Endometrial microvascular endothelial cells (primary cell): ENCODE measurements around the gene SAP30L. TPM values are rescaled to one million over a fixed set of nuclear protein-coding genes. Genes with fewer than 3 reads are reported as not detected.

Experiments used
- in situ Hi-C: cut with HindIII; loops from 2 replicates; pipeline ENCODE4 v1.10.0; 2017; ENCODE audit warnings: low sequenced_read_pairs, low pct_unique_long_range_greater_than_20kb; ENCODE audit errors: inconsistent ontology term
- total RNA-seq: library from RNA; depleted of rRNA; stranded (reverse); fragments of >200 nt; gene quantifications from one replicate; pipeline ENCODE4 v1.2.3, GENCODE V29; 2015; ENCODE audit errors: inconsistent ontology term

Gene SAP30L
- total RNA-seq, 1 donor from 2014 or later = 7.3 TPM

DNA sequence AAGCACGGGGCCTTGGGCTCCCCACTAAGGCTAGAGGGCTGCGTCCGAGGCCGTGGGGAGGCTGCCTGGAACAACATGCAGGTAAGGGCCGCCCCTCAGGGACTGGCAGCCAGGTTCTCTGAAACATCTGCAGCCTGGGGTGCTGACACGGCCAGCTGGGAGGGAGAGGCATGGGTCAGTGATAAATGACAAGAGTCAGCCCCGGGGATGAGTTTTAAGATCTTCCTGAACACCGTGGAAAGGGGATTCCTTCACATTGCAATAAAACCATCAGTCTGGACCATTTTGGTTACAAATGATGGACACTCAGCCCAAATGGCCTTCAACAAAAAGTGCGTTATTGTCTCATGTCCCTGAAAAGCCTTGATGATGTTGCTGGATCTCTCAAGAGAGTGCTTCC lies 32.9 kb upstream of the SAP30L start:
- in situ Hi-C loops = no loop called here

DNA sequence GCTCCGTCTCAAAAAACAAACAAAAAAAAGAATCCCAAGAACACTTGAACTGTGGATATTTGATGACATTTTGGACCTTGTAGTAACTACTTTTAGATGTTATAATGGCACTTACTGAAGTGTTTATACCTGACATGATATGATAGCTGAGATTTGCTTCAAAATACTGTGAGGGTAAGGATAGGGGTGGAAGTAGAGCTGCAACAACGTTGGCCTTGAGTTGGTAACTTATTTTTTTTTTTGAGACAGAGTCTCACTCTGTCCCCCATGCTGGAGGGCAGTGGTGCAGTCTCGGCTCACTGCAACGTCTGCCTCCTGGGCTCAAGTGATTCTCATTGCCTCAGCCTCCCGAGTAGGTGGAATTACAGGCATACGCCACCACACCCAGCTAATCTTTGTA lies 30.7 kb upstream of the SAP30L start:
- in situ Hi-C loops = no loop called here

DNA sequence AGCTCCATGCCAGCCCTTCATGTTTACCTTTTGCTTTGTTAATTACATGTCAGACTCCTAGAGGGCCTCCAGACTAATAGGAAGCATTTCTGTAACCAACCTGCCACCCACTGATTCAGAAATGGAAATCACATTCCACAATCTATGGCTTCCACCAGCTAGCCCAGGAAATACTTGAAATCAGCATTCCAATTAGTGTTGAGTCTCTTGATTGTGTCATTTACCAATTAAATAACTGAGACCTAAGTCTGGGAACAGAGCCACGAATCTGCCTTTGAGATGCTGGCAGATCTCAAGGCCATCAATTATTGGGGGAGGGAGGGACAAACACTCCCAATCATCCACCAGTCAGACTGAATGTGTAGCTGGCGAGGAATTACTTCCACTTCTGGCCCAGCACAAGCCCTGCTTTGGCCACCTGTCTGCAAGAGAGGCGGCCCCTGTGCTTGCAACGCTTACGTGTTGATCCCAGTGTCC lies 27.4 kb upstream of the SAP30L start:
- in situ Hi-C loops = no loop called here

DNA sequence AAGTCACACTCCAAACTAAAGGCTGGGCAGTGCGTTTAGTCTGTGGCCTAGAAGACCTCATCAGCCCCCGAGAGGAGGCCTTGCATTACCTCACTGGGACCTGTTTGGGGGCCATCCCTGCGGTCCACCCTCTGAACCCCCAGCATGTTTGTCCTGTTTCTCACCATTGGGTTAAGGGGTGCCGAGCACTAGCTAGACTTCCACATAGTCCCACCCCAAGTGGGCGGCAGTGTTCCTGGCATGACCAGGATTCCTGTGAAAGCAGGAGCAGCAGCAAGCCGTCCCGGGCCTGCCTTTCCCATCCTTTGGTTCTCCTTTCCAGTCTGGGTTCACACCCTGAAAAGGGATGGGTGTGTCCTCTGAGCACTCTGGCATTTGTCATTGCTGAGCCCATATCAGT lies 26.6 kb upstream of the SAP30L start:
- in situ Hi-C loops = no loop called here

DNA sequence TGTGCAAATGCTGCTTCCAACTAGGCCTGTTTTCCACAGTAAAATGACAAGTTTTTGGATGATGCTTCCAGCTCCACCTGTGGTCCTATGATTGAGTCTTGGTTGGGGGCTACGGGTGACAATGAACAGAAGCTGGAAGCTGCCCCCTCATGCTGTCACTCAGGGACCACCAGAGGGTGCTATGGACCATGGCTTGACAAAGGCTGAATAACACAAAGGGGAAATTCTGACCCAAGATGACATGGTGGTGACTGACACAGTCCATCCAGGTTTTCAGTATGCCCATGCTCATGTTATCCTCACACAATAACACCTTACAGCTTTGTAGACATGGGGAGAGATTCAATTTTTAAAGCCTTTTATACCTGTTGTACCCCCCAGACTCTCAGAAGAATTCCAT lies 23.9 kb upstream of the SAP30L start:
- in situ Hi-C loops = no loop called here

DNA sequence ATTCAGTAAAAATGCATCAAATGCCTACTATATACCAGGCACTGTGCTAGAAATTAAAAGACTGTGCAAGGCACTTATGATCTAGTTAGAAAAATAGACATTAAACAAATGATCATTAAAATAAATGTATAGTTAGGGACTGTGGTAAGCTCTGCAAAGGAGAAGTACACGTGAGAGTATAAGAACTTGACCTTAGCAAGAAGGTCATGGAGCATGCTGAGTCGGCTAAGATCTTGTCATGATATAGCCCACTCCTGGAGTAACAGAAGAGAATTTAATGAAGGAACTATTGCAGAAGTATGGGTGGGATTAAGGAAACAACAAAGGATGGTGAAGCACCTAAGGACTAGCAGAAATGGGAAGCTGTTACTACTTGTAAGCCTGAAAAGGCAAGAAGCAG lies 23.5 kb upstream of the SAP30L start:
- in situ Hi-C loops = no loop called here

DNA sequence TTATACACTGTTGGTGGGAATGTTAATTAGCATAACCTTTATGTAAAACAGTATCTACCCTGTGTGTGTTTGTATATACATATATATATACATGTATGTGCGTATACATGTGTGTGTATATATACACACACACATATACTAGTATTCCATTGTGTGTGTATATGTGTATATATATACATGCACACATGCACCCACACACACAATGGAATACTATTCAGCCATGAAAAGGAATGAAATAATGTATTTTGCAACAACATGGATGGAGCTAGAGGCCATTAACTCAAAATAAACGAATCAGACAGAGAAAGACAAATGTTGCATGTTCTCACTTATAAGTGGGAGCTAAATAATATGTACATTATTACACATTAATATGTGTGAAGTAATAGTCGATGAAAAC lies 17.6 kb upstream of the SAP30L start:
- in situ Hi-C loops = no loop called here

DNA sequence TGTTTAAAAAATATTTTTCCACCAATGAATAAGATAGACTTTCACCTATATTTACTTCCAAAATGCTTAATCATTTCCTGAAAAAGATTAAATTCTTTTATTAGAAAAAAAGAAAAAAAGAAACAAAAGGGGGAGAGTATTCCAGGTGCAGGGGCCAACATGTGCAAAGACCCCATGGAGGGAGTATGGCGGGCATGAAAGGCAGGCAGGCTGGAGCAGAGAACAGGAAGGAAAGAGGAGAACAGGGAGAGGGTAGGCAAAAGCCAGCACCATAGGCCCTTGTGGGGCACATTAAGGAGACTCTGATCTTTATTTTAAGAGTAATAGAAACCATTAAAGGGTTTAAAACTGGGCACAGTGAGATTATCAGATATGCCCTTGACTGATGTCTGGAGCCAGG lies 16.5 kb upstream of the SAP30L start:
- in situ Hi-C loops = no loop called here

DNA sequence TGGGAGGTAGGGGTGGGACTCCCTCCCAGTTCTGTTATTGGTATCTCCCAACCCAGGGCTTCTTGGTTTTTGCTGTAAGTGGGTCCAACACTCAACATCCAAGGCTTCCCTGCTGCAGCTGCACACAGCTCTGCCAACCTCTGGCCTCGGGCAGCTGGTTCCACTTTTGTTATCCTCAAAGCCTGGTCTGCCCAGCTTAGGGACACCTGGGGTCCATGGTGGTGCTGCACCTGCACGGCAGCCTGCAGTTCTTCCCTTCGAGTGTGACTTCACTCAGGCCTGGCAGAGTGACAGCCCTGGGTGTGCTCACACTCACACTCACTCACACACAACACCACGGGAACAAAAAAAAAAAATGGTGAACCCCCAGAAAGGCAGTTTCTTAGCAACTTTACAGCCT lies 15.3 kb upstream of the SAP30L start:
- in situ Hi-C loops = no loop called here

DNA sequence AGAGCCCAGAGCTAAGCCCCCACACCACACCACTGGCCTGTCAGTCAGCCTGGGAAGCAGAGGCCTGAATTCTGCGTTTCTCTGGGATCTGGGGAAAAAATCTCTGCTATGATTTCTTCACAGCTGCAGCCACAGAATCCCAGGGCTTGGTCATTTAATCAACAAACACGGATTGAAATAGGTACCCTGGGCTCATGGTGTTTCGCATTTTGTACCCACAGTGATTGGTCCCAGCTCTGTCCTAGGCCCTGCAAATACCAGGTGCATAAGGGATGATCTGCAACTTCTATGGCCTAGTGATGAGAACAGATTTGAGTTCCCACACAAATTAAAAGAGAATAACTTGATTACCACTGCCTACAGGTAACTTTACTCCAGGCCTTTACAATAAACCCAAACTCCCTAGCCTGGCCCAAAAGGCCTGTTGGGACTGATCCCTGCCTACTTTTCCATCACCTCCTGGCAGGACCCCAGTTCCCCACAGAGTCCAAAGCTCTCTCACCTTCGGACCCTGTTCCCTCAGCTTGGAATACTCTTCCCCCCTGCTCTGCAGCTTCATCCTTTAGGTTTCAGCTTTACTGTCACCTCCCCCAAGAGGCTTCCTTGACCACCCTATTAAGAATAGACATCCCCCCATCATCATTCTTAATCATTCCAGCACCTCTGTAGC lies 14.7 kb upstream of the SAP30L start:
- in situ Hi-C loops = no loop called here

DNA sequence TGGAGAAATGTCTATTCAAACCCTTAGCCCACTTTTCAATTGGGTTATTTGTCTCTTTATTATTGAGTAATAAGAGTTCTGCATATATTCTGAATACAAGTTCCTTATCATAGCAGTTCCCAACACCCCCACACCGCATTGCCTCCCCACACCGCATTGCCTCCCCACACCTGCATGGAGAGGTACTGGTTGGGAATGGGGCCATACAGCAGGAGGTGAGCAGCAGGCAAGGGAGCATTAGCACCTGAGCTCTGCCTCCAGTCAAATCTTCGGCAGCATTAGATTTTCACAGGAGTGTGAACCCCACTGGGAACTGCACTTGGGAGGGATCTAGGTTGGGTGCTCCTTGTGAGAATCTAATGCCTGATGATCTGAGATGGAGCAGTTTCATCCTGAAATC lies 10.6 kb upstream of the SAP30L start:
- in situ Hi-C loops = no loop called here

DNA sequence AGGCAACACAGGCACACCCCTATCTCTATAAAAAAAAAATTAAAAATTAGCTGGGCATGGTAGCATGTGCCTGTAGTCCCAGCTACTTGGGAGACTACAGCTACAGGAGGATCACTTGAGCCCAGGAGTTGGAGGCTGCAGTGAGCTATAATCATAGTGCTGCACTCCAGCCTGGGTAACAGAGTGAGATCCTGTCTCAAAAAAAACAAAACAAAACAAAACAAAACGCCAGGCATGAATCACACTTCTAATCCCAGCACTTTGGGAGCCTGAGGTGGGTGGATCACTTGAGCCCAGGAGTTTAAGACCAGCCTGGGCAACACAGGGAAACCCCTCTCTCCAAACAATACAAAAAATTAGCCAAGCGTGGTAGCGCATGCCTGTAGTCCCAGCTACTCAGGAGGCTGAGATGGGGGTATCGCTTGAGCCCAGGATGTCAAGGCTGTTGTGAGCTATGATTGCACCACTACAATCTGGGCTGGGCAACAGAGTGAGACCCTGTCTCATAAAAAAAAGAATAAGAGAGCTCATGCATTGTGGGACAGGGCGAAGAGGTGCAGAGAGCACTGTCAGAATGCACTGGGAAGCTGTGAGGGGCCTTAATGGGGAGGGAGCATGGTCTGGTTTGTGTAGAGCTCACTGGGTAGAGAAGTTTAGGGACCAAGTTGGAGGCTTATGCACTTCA lies 8.4 kb upstream of the SAP30L start:
- in situ Hi-C loops = no loop called here

DNA sequence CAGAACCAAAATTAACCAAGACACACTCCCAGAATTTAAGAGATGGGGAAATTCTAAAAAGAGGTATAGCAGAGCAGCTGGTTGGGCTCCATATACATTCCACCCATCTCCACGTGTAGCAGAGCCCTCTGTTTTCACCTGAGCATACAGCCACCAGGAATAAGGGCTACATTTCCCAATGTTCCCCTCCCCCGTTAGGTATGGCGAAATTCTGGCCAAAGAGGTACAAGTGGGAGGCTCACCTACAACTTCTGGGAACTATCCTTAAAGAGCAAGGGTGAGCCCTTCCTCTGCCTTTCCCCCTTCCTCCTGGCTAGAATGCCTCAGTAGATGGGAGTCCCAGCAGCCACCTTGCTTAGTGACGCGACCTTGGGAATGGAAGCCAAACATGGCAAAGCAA lies 5.3 kb upstream of the SAP30L start:
- in situ Hi-C loops = no loop called here

DNA sequence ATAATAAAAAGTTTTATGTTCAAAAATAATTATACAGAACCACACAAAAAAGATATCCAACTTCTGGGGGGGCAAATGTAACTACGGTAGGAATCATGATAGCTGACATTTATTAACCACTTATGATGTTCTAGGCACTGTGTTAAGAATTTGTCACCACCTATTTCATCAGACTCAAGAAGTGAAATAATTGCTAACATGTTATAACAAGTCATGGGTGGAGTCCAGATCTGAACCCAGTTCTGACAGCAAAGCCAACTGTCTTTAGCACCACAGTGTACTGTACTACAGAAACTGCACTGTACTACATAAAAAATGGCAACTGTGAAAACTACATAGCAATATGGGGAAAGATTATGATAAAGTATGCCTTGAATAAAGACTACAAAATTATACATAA lies 3.0 kb upstream of the SAP30L start:
- in situ Hi-C loops = no loop called here

DNA sequence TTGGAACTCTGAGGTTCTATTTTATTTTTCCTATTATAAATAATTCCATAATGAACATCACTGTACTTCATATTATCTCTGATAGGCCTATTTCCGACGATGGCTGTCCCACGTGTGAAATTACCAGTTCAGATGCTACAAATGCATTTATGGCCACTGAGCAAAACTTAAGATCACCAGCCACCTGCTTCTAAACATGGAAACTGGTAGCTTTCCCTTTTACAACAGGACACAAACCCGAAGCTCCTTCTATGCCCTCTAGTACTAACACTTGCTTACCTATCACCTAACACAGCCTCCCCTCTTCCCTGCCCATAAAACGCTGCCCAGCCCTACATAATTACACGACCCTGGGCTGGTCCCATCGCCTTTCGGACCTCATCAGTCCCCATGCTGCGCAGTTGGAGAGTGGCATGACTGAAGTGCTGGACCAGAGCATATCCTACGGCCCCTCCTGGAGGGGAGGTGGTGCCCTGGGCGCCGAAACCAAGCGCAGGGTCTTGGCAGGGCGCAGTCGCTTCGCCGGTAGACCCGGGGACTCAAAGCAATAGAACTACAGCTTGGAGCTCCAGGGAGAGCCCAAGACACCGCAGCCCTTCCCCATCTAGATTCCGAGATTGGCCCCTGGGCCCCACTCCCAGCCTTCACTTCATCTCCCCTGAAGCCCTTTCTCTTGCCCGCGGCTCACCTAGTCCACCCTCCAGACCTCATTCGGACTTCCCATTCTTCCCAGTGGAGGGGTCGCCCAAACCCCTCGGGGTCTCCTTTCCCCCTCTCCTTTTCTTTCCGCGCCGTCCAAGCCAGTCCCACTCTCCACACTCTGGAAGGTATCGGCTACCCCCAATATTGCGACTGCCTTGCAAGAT lies 1.0 kb upstream of the SAP30L start:
- in situ Hi-C loops = no loop called here

DNA sequence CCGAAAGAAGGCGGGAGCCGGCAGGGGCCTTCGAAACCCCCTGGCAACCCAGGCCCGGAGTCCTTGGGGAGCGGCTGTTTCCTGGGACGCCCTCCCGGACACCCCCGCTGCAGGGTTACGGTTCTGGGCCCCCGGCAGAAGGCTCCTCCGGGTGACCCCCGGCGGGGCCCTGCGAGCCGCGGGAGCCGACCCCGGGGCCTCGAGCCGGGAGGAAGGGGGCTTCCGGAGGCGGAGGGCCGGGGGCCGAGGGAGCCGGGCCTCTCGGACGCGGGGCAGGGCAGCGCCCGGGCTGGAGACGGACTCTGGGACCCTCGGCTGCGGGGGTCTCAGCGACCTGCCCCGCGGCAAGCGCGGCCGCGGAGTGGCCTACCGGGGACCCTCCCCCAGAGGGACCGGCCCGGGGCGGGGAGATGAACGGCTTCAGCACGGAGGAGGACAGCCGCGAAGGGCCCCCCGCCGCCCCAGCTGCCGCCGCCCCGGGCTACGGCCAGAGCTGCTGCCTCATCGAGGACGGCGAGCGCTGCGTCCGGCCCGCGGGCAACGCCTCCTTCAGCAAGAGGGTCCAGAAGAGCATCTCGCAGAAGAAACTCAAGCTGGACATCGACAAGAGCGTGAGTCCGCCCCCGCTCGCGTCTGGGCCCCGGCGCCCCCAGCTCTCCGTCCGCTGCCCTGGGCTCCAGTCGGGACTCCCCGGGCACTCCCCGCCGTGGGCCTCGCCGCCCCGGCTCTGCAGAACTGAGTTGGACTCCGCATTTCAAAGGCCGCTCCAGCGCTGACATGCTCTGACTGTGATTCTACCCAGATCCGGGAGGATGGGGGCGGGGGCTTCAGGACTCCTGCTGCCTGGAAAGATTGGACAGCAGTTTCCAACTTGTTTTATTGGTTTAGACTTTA lies 645 bp downstream of the SAP30L start:
- in situ Hi-C loops = no loop called here

DNA sequence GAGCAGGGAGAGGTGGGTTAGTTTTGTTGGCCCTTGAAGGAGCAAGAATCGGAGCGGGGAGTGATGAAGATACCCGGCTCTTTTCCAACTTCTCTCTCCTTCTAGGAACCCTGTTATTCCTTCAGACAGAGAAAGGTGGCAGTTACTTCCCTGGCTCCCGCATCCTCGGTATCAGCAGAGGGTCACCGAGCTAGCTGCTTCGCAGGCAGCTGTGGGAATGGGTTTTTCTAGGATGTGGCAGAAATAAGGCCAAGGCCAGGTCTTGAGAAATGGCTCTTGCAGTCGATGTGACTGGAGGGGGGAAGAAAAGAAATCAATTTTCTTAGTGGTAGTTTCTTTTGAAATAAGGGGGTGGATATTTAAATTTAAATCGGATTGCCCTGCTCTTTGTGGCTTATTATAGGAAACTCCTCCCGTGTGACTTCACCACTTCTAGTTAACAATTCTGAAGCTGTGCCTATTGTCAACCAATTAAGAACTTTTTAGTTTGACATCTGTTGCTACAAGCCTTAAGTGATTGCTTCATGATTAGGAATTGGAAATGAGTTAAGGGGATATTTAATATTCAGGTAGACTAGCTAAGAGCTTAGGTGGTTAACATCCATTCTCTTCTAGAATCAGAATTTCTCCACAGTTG lies 1.4 kb downstream of the SAP30L start:
- in situ Hi-C loops = no loop called here

DNA sequence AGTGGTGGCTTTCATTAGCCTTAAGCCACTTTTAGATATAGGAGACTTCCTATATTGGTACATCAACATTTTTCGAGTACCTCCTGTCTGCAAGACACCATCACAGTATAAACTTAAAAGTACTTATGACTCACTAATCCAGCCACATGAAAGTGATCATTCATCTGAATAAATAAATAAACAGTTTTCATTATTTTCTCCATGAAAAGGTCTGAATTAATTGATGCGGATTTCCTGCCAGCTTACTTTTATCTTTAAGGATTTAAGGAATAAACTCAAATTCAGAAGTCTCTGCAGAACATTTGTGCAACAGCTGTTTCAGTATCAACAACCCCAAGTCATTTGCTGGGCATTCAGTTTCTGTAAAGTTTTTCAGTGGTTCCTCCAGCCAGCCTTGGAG lies 4.0 kb downstream of the SAP30L start:
- in situ Hi-C loops = no loop called here

DNA sequence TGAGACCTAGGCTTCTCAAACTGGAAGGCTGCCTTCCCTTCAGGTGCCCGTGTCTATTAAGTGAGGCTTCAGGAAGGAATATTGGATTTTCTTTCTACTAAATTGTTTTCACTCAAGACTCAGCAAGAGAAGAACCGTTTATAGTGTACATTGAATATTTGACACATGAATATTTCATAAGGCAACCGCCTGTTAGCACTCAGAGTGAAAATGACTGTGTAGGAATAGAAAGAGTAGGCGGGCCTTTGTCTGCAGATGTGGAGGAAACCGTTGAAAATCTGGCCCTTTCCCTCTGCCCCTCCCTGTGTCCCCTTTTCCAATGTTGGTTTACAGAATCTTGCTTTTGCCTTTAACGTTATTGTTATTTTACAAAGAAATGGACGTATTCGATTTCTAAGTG lies 6.2 kb downstream of the SAP30L start:
- in situ Hi-C loops = no loop called here
